ENCODE data around the gene MEG3. TPM values are rescaled to one million over a fixed set of nuclear protein-coding genes. Genes with fewer than 3 reads are reported as not detected.

MEG3 gene
- 0.06 TPM for polyA plus RNA-seq (2012; ENCODE audit: low read depth, missing spikeins)

DNA sequence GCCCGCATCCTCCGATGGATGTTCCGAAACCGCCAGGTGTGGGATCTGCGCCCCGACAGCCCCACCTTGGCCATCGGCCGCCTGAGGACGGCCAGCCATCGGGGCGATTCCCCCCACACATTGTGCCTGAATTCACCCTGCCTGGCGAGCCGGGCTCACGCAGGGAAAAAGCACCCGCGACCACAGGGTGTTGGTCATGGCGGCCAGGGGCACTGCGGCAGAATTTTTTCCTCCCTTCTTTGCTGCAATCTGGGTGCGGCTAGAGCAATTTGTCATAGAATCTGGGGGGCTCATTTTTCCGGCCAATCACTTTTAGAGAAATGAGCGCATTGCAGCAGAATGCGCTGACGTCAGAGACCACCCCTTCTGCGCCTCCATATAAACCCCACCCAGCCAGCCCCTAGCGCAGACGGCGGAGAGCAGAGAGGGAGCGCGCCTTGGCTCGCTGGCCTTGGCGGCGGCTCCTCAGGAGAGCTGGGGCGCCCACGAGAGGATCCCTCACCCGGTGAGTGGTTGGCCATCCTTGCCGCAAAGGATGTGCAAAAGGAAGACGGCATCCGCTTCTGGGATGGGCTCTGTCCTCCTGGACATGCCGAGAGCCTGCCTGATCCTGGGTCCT, at the start of gene MEG3:
Gene MEG3, plus strand, starts transcription at position 406 of the 619 bp plus-strand sequence.
- TF ChIP-seq POLR2AphosphoS5 (IDR thresholded peaks at IDR 0.05; ENCODE audit: low read depth, low read length) (no peak), POU2F2 (IDR thresholded peaks at IDR 0.05; ENCODE audit: low read depth, low read length) (no peak), POLR2A (IDR thresholded peaks at IDR 0.05; ENCODE audit: low read depth, low read length) (no peak), PAX5 (IDR thresholded peaks at IDR 0.05; ENCODE audit: insufficient read depth, low read length, severe bottlenecking) (no peak), TAF1 (IDR thresholded peaks at IDR 0.05; ENCODE audit: low read depth, low read length) (no peak), SPI1 (IDR thresholded peaks at IDR 0.05; ENCODE audit: low read depth, low read length) (no peak)
- DNase-seq (ENCODE audit: insufficient read length, low spot score) (no peak), FAIRE-seq (no peak)

- no peak for TF ChIP-seq POLR2A (IDR thresholded peaks at IDR 0.05; ENCODE audit: low read depth, low read length)
- TF ChIP-seq TAF1 (IDR thresholded peaks at IDR 0.05; ENCODE audit: low read depth, low read length) = no peak
- no peak for TF ChIP-seq PAX5 (IDR thresholded peaks at IDR 0.05; ENCODE audit: insufficient read depth, low read length, severe bottlenecking)
- TF ChIP-seq POLR2AphosphoS5 (IDR thresholded peaks at IDR 0.05; ENCODE audit: low read depth, low read length) = no peak
- TF ChIP-seq POU2F2 (IDR thresholded peaks at IDR 0.05; ENCODE audit: low read depth, low read length) = no peak
- no peak for TF ChIP-seq SPI1 (IDR thresholded peaks at IDR 0.05; ENCODE audit: low read depth, low read length)
- DNase-seq (ENCODE audit: insufficient read length, low spot score) (no peak), FAIRE-seq (no peak)
Measured at GRCh38 chr14:100776681-100777365, 49.1 kb upstream of the MEG3 start.

DNA sequence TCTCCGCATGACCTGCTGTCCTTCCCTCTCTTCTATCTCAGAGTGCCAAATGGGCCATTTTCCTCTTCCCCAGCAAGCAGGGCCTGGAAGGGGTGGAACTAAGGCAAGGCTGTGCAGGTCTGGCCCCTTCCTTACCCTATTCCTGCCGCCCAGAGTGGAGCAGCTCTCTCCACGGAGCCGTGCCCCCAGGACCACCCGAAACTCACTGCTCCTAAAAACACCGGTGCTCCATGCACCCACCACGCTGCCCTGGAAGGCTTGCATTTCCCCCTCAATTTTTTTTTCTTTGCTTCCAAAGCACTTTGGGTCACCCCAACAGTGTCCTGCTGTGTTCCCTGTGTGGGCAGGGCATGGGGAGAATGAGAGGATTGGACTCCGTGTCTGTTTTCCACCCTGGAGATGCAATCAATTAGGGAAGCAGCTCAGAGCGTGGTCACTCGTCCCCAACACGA, 48.5 kb upstream of the MEG3 start:
- no peak for DNase-seq (ENCODE audit: insufficient read length, low spot score)

GRCh38 chr14:100777818-100778525, 47.9 kb upstream of the MEG3 start:
- DNase-seq (ENCODE audit: insufficient read length, low spot score) (no peak), FAIRE-seq (no peak)
- no peak for TF ChIP-seq SPI1 (IDR thresholded peaks at IDR 0.05; ENCODE audit: low read depth, low read length)
- TF ChIP-seq PAX5 (IDR thresholded peaks at IDR 0.05; ENCODE audit: insufficient read depth, low read length, severe bottlenecking) = no peak
- no peak for TF ChIP-seq POLR2A (IDR thresholded peaks at IDR 0.05; ENCODE audit: low read depth, low read length)
- no peak for TF ChIP-seq POLR2AphosphoS5 (IDR thresholded peaks at IDR 0.05; ENCODE audit: low read depth, low read length)

More for the DNA sequence above, 48.5 kb upstream of the MEG3 start:
- no peak for TF ChIP-seq POU2F2 (IDR thresholded peaks at IDR 0.05; ENCODE audit: low read depth, low read length)
- TF ChIP-seq PAX5 (IDR thresholded peaks at IDR 0.05; ENCODE audit: insufficient read depth, low read length, severe bottlenecking) = no peak
- no peak for TF ChIP-seq TAF1 (IDR thresholded peaks at IDR 0.05; ENCODE audit: low read depth, low read length)
- no peak for FAIRE-seq

DNA sequence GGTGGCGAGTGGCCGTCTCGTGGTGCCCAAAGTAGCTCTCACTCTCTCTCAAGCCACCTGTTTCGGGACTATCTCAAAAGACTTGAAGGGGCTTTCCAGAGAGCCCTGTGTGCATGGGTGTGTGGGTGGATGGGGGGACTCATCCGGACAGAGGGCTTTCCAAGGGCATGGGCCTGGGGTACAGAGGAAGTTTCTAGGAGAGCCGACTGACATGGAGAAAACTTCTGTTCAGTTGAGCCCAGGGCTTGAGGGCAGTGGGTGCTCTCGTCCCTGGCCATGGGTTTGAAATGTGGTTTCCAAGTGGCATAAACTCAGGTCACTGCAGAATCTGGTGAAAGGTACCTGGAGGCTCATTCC, 47.4 kb upstream of the MEG3 start:
- TF ChIP-seq POLR2AphosphoS5 (IDR thresholded peaks at IDR 0.05; ENCODE audit: low read depth, low read length) (no peak), TAF1 (IDR thresholded peaks at IDR 0.05; ENCODE audit: low read depth, low read length) (no peak), PAX5 (IDR thresholded peaks at IDR 0.05; ENCODE audit: insufficient read depth, low read length, severe bottlenecking) (no peak), POU2F2 (IDR thresholded peaks at IDR 0.05; ENCODE audit: low read depth, low read length) (no peak), SPI1 (IDR thresholded peaks at IDR 0.05; ENCODE audit: low read depth, low read length) (no peak), POLR2A (IDR thresholded peaks at IDR 0.05; ENCODE audit: low read depth, low read length) (no peak)
- no peak for DNase-seq (ENCODE audit: insufficient read length, low spot score)
- no peak for FAIRE-seq

- TF ChIP-seq POLR2AphosphoS5 (IDR thresholded peaks at IDR 0.05; ENCODE audit: low read depth, low read length) (no peak), POLR2A (IDR thresholded peaks at IDR 0.05; ENCODE audit: low read depth, low read length) (no peak), TAF1 (IDR thresholded peaks at IDR 0.05; ENCODE audit: low read depth, low read length) (no peak), PAX5 (IDR thresholded peaks at IDR 0.05; ENCODE audit: insufficient read depth, low read length, severe bottlenecking) (no peak), SPI1 (IDR thresholded peaks at IDR 0.05; ENCODE audit: low read depth, low read length) (no peak), POU2F2 (IDR thresholded peaks at IDR 0.05; ENCODE audit: low read depth, low read length) (no peak)
- DNase-seq (ENCODE audit: insufficient read length, low spot score) (no peak), FAIRE-seq (no peak)
Measured at GRCh38 chr14:100778951-100779690, 46.8 kb upstream of the MEG3 start.

DNA sequence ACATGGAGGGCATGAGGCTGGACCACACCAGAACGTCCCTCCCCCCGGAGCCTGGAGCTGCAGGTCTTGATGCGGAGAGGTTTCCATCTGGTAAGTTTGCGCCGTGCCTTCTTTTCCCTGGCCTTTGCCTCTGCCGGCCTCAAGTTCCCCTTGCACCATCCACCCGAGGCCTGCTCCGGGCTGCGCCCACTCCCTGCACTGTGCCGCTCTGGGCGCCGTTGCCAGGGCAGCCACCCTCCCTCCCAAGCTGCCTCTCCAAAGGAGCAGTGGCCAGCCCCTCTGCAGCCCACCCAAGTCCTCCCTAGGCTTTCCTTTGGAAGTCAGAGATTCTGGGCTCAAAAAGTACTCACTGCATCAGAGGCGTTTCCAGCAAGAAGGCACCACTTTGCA, 46.2 kb upstream of the MEG3 start:
- FAIRE-seq (no peak), DNase-seq (ENCODE audit: insufficient read length, low spot score) (no peak)
- TF ChIP-seq POU2F2 (IDR thresholded peaks at IDR 0.05; ENCODE audit: low read depth, low read length) (no peak), POLR2A (IDR thresholded peaks at IDR 0.05; ENCODE audit: low read depth, low read length) (no peak), SPI1 (IDR thresholded peaks at IDR 0.05; ENCODE audit: low read depth, low read length) (no peak), PAX5 (IDR thresholded peaks at IDR 0.05; ENCODE audit: insufficient read depth, low read length, severe bottlenecking) (no peak), POLR2AphosphoS5 (IDR thresholded peaks at IDR 0.05; ENCODE audit: low read depth, low read length) (no peak), TAF1 (IDR thresholded peaks at IDR 0.05; ENCODE audit: low read depth, low read length) (no peak)

GRCh38 chr14:100780246-100780645, 45.7 kb upstream of the MEG3 start:
- no peak for FAIRE-seq

More at GRCh38 chr14:100780246-100780645, 45.7 kb upstream of the MEG3 start:
- TF ChIP-seq POU2F2 (IDR thresholded peaks at IDR 0.05; ENCODE audit: low read depth, low read length) (no peak), SPI1 (IDR thresholded peaks at IDR 0.05; ENCODE audit: low read depth, low read length) (no peak), TAF1 (IDR thresholded peaks at IDR 0.05; ENCODE audit: low read depth, low read length) (no peak), POLR2AphosphoS5 (IDR thresholded peaks at IDR 0.05; ENCODE audit: low read depth, low read length) (no peak), PAX5 (IDR thresholded peaks at IDR 0.05; ENCODE audit: insufficient read depth, low read length, severe bottlenecking) (no peak), POLR2A (IDR thresholded peaks at IDR 0.05; ENCODE audit: low read depth, low read length) (no peak)
- DNase-seq (ENCODE audit: insufficient read length, low spot score) = no peak
